Suprapubic skin (tissue), 3 donors: ENCODE data around the gene TBCB.

Source experiments
- EP300 ChIP-seq: sonication (generic); formaldehyde crosslinking; IDR thresholded peaks from one replicate; pipeline ENCODE4 v1.6.1; 2017; ENCODE audit warnings: antibody characterized with exemption
- POLR2A ChIP-seq, 2 donors: fragments of 450-650 bp; IDR thresholded peaks; one replicate each; pipeline ENCODE4 v1.6.1; 2017; ENCODE audit warnings: antibody characterized with exemption in 2 of 2, mild to moderate bottlenecking in 2 of 2, moderate library complexity in 2 of 2
- TF ChIP-seq, protein P1 (sequence below), 2 donors: fragments of 200-600 bp in 1 of 2; fragments of 450-650 bp in 1 of 2; sonication (generic) in 1 of 2; IDR thresholded peaks; one replicate each; pipeline ENCODE4 v1.5.1; 2016 to 2019; ENCODE audit warnings: antibody characterized with exemption in 2 of 2, mild to moderate bottlenecking in 1 of 2, moderate library complexity in 1 of 2

DNA sequence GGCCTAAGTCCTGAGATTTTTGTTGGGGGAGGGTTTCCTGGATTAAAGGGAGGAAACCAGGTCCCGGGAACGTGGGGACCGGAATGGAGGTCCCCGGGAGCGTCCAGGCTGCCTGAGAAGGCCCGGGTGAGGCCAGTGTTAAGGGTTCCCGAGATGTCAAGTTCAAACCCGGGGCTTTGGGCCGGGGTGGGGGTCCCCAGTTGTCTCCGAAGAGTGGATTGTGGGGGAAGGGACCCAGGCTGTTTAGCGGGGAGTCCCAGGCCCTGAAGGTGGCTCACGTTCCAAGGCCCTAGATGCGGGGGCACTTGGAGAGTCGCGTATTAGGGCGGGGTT lies 36.7 kb downstream of the TBCB start:
- TF ChIP-seq, protein P1, sequence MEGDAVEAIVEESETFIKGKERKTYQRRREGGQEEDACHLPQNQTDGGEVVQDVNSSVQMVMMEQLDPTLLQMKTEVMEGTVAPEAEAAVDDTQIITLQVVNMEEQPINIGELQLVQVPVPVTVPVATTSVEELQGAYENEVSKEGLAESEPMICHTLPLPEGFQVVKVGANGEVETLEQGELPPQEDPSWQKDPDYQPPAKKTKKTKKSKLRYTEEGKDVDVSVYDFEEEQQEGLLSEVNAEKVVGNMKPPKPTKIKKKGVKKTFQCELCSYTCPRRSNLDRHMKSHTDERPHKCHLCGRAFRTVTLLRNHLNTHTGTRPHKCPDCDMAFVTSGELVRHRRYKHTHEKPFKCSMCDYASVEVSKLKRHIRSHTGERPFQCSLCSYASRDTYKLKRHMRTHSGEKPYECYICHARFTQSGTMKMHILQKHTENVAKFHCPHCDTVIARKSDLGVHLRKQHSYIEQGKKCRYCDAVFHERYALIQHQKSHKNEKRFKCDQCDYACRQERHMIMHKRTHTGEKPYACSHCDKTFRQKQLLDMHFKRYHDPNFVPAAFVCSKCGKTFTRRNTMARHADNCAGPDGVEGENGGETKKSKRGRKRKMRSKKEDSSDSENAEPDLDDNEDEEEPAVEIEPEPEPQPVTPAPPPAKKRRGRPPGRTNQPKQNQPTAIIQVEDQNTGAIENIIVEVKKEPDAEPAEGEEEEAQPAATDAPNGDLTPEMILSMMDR (IDR thresholded peaks at IDR 0.05), result no peak
- TF ChIP-seq EP300, result no peak
- no peak for TF ChIP-seq POLR2A (IDR thresholded peaks at IDR 0.05)
